ENCODE results near the gene CDH19.

The CDH19 gene

DNA sequence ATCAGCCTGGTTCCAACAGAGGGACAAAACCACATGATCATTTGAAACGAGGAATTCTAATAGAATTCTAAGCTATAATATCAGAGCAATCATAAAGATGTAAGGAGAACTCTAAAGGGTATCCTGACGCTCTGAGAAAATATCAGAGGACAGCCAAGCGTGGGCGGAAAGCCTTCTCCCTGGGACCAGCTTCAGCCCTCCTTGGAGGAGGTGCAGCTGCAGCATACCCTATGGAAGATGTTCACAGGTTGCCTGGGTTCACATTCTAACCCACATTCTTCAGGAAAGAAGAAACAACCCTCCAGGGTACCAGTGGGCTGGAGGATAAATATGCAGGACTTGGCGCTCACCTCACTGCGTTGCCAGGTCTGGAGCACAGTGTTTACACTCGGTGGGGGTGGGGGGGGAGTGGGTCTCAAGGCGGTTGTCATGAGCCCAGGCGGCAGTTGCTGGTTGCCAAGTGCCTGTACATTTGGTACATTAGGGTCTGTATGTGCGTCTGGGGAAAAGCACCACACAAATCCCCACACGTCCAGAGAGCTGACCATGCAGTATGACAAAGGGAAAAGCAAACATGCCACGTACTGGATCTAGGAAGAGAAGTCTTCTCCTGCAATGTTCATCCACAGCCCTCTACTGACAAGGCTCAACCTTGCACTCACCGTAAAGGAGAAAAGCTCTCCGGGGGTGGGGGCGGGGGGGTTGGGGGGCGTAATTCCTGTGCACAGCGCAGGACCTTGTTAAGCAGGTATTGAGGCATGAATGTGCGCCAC is 80.5 kb downstream of the CDH19 start:
- in situ Hi-C loops (cut with MboI; ENCODE audit: low sequenced_read_pairs, unreplicated experiment): no loop called here
- no peak for DNase-seq (ENCODE audit: low spot score)
- TF ChIP-seq, protein P1, sequence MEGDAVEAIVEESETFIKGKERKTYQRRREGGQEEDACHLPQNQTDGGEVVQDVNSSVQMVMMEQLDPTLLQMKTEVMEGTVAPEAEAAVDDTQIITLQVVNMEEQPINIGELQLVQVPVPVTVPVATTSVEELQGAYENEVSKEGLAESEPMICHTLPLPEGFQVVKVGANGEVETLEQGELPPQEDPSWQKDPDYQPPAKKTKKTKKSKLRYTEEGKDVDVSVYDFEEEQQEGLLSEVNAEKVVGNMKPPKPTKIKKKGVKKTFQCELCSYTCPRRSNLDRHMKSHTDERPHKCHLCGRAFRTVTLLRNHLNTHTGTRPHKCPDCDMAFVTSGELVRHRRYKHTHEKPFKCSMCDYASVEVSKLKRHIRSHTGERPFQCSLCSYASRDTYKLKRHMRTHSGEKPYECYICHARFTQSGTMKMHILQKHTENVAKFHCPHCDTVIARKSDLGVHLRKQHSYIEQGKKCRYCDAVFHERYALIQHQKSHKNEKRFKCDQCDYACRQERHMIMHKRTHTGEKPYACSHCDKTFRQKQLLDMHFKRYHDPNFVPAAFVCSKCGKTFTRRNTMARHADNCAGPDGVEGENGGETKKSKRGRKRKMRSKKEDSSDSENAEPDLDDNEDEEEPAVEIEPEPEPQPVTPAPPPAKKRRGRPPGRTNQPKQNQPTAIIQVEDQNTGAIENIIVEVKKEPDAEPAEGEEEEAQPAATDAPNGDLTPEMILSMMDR (IDR thresholded peaks at IDR 0.05; ENCODE audit: borderline replicate concordance, control extremely low read depth, extremely low read depth, insufficient read depth, missing control alignments): no peak

DNA sequence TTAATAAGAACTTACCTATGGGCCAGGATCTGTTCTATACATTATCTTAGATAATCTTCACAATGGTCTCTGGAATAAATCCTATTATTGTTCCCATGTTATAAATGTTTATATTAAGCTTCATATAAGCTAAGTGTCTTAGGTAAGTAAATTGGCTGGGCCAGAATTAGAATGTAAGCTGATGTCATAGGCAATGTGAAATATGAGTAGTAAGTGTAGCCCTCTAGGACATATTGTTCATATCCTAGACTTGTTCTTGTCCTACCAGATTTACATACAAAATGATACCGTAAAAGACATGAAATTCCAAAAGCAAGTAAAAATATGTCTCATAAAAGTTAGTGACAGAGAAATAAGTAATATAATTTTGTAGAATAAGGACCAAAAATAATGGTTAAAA is 89.9 kb downstream of the CDH19 start:
- in situ Hi-C loops (cut with MboI; ENCODE audit: low sequenced_read_pairs, unreplicated experiment): no loop called here
- TF ChIP-seq, protein P1 (IDR thresholded peaks at IDR 0.05; ENCODE audit: borderline replicate concordance, control extremely low read depth, extremely low read depth, insufficient read depth, missing control alignments): no peak
- no peak for DNase-seq (ENCODE audit: low spot score)

DNA sequence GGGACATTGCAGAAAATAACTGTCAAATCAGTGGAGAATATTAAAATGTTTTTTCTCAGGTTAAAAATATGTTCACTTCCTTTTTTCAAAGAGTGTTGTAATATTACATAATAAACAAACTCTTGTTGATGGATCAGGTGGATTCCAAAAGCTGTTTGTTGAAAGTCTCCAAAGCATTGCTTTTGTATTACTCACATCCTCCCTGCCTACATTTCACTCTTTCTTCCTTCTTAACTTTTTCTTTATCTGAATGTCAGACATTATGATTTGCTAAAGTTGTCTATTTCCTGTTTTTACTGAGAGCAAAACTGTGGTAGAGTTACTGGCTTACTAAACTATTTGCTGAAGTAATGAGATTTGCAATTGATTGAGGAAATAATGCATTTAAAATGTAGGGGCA is 92.1 kb downstream of the CDH19 start:
- TF ChIP-seq, protein P1 (IDR thresholded peaks at IDR 0.05; ENCODE audit: borderline replicate concordance, control extremely low read depth, extremely low read depth, insufficient read depth, missing control alignments): no peak

GRCh38 chr18:66511289-66511688 is 92.6 kb downstream of the CDH19 start:
- DNase-seq (ENCODE audit: low spot score): no peak
- TF ChIP-seq, protein P1 (IDR thresholded peaks at IDR 0.05; ENCODE audit: borderline replicate concordance, control extremely low read depth, extremely low read depth, insufficient read depth, missing control alignments): no peak
- in situ Hi-C loops (cut with MboI; ENCODE audit: low sequenced_read_pairs, unreplicated experiment): no loop called here

More for the DNA sequence above, 92.1 kb downstream of the CDH19 start:
- DNase-seq (ENCODE audit: low spot score): no peak
- in situ Hi-C loops (cut with MboI; ENCODE audit: low sequenced_read_pairs, unreplicated experiment): no loop called here

- TF ChIP-seq, protein P1 (IDR thresholded peaks at IDR 0.05; ENCODE audit: borderline replicate concordance, control extremely low read depth, extremely low read depth, insufficient read depth, missing control alignments): no peak
- no peak for DNase-seq (ENCODE audit: low spot score)
- in situ Hi-C loops (cut with MboI; ENCODE audit: low sequenced_read_pairs, unreplicated experiment): no loop called here
Measured at GRCh38 chr18:66510357-66511045, 93.4 kb downstream of the CDH19 start.

DNA sequence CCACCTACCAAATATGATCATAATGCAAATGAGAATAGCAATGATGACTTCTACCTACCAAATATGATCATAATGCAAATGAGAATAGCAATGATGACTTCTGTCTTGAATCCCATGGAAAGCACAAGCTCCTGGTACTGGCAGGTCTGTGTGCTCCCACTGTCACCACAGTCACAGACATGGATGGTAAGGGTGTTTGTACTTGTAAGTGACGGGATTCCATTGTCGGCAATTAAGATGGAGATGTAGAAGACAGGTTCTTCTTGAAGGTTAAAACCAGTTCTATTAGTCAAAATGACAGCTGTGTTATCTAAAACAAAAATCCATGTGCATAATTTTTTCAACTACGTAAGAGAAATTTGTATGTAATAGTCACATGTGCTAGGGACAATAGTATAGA is 95.0 kb downstream of the CDH19 start:
- TF ChIP-seq, protein P1 (IDR thresholded peaks at IDR 0.05; ENCODE audit: borderline replicate concordance, control extremely low read depth, extremely low read depth, insufficient read depth, missing control alignments): no peak
- no peak for DNase-seq (ENCODE audit: low spot score)
- in situ Hi-C loops (cut with MboI; ENCODE audit: low sequenced_read_pairs, unreplicated experiment): no loop called here
